HG02840 (cell line): Measurements from ENCODE around the gene YOD1.

ENCODE experiments used
- ATAC-seq: cut with Tn5 transposase; IDR thresholded peaks from one replicate; pipeline ENCODE4 v1.9.1; 2021; ENCODE audit warnings: mild to moderate bottlenecking, moderate library complexity, moderate number of reproducible peaks; ENCODE audit not compliant: unreplicated experiment, low FRiP score

YOD1 gene

DNA sequence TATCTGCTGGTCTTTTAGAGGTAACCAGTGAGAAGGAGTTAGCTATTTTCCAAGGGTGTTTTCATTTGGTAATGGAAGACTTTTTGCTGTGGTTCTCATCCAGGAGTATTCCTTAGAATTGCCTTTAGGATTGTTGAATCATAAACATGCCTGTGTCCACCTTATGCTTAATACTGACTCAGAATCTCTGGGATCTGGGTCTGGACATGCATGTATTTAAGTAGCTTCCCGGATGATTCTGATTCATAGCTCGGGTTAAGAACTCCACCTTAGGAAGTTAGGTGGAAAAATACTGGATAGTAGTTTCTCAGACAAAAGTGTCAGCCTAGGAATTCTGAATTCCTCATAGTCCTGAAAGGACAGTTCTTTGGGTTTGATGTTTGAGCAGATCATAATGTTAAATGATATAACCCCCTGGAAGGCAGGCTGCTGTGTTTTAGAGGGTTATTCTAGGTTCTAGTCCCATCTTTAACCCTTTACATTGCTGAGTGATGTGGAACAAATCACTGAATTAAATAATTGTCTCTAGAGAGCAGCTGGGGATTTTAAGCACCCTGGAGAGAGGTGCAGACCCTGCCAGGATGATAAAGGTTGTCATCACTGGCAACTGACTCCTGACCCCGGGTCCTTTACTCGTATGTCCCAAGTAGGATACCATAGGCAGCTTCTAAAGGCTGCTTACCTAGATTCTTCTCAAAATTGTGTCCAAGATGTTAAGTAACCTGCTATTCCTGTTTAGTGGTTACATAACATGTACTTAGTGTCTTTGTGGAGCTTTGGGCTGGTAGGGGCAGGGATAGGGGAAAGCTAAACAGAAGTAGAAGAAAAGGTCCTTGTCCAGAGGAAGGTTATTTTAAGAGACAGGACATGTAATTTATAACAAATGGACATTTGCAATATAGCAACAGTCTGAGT, 23.2 kb upstream of the YOD1 start:
- no peak for ATAC-seq

DNA sequence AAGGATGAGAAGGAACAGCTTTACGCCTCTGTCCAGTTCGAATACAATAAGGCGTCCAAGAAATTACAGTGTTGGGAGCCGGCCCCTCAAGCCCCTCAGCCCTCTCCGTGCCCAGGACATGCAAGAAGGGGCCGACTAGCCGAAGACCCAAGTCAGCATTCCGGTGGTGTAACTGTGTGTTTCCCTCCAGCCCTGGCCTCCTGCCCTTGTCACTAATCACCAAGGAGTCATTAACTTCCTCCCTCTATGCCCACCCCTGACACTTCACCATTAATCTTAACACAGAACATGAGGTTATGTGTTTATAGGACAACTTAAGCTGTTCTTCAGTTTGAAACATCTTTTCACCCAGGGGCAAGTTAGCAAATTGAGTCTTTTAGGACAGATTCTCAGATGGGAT, 21.2 kb upstream of the YOD1 start:
- no peak for ATAC-seq

DNA sequence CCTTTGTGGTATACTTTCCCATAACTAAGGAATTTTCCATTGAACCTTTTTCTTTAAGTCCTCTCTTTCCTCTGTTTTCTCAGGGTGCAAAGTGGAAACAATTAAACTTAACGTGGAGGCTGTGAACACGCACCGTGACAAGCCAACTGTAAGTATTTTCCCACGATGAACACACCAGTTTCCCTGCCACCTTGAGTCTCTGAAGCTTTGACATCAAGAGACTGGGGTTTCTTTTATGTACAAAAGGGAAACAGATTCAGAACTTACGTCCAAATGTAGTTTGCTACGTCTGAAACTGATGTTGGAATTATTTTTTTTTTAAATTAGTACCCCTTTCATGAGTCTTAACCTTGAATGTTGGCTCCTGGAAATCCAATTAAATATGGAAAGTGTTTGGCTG, 20.4 kb upstream of the YOD1 start:
- ATAC-seq, result no peak

DNA sequence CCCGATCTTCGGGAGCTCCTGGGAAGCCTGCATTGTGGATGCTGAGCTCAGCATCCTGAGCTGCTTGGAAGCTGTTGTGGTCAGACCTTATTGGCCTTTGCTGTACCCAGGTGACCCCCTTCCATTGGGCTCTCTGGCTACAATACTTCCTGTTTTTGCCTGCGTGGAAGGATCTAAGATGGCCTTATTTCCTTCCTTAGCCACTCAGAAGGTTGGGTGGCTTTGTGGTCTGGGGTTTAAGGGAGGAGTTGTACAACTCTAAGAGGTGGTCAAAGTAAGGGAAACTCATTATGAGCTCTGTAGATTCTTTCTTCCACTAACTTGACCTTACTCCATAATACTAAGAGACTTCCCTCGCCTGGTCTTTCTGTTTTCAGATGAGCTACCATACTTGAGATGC, 19.8 kb upstream of the YOD1 start:
- no peak for ATAC-seq

DNA sequence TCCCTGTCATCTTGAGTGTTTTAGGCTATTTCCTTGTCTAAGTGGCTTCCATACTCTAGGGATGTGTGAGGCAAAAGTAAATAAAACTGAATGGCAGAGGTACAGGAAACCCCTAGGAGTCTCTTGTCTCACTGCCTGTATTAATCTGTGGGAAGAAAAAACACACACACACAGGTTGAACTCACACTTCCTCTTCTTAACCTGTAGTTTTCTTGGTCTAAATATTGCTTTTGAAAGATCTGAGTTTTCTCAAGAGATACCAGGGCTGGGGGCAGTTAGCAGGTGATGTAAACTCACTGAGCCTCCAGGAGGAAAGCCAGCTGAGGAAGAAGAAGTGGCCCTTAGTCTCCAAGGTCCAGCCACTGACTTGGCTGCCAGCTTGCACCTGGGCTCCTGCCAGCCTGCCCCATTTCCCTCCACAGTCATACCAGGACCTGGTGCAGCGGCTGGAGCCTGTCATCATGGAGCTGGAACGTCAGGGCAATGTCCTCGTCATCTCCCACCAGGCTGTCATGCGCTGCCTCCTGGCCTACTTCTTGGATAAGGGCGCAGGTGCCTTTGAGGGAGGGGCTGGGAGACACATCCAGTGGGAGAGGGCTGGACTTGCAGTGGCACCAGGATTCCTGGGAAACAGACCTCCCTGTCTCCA, 19.0 kb upstream of the YOD1 start:
- ATAC-seq, result no peak

DNA sequence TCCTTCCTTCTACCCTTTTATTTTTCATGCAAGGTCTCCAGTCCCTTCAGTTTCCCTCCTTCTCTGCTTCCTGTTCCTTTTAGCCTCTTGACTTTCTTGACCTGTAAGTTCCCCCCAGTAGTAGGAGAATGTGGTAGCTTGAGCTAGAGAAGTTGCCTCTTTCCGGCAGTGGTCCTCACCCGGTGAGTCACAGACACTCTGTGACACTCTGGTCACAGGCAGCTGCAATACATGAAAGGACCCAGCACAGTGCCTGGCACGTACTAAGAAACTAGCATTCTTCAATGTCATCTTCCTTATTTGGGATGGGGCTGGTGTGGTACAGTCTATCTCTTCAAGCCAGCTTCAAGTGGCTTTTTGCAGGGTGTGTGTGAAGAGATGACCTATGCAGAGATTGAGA, 18.1 kb upstream of the YOD1 start:
- ATAC-seq, result no peak

DNA sequence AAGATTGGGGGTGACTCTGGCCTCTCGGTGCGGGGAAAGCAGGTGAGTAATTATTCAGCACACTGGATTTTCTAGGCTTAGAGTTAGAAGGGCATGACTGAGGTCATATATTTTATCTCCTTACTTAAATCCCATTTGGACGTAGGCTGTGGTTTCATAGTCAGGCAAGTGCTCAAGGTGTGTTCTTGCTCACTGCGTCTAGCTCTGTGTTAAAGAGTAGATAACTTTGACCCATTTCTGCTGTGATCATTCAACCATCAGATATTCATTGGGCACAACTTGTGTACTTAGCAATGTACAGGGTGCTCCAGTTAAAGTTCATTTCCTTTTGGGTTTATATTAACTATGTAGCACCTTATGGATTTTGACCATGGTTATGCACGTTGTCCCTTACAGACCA, 16.7 kb upstream of the YOD1 start:
- no peak for ATAC-seq

DNA sequence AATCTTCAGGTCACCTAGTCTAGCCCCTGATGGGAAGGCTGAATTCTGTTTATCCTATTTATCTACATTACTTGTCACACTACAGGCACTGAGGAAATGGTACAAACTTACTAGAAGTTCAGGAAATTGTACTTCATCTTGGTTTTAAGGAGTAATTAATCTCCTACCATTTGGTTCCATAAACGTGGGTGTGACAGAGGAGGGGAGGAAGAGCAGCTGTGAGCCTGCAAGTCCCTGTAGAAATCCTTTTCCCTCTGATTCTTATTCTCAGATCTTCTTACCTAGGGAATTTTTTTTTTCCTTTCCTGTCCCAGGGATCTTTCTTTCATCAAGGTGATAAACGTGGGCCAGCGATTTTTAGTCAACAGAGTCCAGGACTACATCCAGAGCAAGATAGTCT, 16.2 kb upstream of the YOD1 start:
- no peak for ATAC-seq

DNA sequence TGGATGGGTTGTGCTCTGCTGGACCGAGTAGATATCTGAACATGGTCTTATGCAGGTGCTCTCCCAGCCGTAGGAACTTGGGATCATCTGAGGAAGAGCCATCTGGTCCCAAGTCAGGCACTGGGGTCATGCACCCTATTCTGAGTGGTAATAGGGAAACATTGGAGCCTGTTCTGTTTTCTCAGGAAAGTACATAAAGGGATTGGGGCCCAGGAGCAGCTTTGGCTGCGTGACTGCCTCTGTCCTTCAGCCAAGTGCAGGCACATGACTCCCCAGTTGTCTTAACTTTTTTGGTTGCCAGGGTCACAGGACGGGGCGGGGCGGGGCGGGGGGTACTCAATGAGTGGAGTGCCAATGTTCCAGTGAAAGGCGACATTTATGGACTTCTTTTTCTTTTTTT, 13.6 kb upstream of the YOD1 start:
- no peak for ATAC-seq

DNA sequence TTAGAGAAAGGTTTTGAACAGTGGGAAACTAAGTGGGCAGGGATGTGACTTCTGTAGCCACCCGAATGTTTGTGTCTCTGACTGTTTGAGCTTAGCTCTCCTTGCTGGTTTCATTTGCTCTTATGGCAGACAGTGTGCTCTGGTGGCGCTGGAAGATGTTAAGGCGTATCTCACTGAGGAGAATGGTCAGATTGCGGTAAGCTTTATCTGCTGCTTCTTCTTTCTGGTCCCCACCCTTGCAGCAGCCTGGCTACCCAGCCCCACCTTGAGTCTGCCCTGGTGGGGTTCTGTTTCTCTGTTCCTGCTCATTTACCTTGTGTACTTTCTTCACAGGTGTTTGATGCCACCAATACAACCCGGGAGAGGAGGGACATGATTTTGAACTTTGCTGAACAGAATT, 12.0 kb upstream of the YOD1 start:
- ATAC-seq, result no peak

DNA sequence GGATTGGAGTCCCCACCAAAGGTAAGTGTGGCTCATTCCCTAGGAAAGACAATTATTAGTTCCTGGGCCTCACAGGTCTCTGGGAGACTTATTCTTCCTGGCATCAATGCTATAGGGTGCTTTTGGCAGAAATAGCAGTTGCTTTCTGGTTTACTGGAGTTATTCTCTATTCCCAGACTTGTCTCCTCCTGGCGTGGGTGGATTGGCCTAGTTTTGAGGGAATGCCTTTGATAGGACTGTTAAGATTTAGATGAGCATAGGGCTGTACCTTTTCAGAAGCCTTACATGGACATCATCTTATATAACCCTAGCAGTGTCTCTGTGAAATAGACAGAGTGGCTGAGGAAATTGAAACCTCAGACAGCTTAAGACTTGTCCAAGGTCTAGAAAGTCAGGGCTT, 11.1 kb upstream of the YOD1 start:
- ATAC-seq, result no peak

DNA sequence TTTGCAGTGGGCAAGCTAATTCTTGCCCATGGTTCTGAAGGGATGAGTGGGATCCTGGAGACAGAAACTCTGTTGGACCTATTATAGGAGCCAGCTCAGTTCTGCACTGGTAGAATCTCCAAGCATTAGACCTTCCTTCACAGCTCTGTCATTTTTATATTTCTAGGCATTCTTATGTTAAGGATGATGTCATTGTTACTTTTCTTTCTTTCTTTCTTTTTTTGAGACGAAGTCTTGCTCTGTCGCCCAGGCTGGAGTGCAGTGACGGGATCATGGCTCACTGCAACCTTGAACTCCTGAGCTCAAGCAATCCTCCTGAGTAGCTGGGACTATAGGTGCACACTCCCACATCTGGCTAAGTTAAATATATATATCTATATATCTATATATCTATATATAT, 9.6 kb upstream of the YOD1 start:
- no peak for ATAC-seq

DNA sequence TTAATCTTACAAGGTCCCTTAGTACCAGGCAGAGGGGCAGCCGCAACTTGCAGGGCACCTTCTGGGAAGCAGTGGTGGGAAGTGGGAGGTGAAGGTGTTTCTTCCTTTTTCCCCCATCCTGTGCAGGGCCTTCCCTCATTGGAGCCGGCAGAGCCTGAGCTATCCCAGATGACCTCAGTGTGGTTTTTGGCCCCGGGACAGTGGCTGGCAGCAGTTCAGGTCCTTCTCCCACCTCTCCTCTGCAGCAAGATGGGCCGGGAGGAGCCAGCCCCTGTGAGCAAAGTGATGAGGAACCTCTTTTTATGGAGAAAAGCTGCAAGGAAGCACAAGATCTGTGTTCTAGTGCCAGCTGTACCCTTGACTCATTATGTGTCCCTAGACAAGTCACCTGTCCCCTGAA, 8.9 kb upstream of the YOD1 start:
- no peak for ATAC-seq

DNA sequence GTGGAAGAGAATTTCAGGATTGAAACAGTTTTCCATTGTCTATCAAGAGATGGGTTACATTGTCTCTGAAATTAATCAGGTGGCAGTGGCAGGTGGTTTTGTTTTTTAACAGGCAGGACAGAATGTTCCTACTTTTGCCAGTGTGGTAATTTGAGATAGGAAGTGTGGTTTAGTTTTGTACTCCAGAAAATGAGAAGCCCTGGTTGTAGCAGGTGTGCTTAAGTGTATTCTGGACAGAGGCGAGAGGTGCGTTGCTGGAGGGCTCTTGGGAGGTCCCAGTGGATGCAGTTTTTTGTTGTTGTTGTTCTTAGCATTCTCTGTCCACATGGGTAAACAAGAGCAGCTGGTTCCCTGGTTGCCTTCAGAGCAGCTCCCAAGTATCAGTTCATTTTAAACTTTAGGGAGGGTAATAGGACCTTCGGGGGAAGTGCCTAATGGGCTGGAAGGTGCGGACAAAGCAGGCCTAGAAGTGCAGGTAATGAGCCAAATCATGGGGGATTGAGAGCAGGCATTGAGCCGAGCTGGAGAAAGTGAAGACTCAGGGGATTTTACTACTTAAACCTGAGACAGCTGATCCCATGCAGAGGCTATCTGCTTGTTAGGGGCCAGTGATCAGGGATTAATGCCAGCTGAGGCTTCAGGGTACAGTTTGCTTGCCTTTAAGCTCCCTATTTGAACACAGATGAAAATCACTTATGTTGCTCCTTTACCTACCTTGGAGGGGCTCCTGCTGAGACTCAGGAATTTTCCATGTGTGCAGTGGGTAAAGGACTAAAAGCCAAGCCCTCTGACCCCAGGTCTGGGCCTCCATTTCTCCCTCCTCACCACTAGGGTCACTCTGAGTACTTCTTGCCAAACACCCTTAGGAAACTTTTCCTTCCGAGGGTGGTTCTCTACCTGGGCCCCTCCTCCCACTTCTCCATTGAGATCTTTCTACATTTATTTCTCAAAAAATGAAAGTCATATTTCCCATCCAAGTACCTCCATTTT, 8.2 kb upstream of the YOD1 start:
- no peak for ATAC-seq

DNA sequence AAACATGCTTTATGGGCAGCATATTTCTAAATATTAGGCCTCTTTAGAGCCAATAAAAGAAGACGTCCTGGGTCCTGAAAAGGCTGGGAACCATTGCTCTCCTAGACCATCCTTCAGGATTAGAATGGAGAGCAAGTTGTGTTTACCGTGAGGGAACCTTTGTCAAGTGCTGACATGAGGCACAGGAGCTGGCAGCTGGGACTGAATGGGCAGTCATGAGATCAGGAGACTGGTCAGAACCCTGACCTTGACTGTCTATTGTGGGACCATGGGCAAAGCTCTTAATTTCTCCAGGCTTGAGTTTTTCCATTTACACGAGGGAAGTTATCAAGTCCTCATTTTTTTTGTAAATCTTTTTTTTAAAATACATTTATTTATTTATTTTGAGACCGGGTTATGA, 7.2 kb upstream of the YOD1 start:
- ATAC-seq, result no peak

DNA sequence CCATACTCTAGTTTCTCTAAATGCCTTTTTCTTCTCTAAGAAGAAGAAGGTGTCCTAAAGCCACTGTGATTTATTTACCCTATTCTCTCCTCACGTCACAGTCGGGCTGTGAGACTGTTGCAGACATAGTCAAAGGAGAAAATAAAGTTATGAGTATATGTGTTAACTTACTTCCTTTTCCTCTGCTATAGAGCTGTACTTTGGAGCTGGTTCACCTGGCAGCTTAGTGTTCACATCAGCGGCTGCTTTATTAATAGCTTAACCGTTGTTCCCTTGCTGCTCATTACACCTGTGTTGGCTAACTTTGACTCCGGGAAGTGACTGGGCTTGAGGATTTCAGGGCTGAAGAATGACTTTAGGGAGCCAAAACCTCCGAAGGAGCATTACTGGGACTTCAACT, 5.7 kb upstream of the YOD1 start:
- ATAC-seq, result no peak

DNA sequence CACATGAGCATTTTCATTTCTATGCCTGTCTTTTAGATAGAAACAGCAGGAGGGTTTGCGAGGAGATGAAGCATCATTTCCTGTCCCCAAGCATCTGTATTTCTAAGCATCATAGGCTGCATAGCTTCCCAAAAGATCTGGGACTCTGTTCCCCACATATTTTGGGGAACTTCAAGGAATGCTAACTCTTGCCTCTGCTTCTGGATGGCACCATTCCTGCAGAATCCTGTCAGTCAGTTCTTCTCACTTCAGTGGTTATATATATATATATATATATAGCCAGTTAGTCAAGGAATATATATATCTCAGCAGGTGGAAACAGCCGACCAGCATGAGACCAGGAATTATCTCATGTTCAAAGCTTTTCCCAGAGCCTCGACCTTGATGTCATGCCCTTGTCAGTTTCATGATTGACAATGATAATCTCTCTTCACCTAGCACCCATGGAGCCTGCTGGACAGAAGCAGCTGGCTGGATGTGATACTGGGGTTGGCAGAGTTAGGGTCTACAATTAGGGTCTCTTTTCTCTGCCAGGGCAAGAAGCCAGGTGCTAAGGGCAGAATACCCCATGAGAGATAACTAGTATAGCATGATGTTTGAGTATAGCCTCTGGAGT, 4.5 kb upstream of the YOD1 start:
- no peak for ATAC-seq

DNA sequence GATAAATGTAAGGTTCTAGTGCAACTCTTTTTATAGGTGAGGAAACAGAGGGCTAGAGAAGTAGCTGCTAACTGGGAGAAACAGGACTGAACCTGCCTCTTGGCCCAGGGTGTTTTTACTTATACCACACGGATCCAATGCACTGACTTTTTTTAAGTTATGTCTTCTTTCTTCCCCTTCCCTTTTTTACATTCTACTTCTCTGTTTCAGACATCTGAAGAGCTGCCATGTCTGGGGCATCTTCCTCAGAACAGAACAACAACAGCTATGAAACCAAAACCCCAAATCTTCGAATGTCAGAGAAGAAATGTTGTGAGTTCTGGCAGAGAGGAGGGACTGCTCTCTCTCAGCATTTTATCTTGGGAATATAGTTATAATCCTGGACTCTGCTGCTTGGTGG, 3.5 kb upstream of the YOD1 start:
- ATAC-seq, result no peak

DNA sequence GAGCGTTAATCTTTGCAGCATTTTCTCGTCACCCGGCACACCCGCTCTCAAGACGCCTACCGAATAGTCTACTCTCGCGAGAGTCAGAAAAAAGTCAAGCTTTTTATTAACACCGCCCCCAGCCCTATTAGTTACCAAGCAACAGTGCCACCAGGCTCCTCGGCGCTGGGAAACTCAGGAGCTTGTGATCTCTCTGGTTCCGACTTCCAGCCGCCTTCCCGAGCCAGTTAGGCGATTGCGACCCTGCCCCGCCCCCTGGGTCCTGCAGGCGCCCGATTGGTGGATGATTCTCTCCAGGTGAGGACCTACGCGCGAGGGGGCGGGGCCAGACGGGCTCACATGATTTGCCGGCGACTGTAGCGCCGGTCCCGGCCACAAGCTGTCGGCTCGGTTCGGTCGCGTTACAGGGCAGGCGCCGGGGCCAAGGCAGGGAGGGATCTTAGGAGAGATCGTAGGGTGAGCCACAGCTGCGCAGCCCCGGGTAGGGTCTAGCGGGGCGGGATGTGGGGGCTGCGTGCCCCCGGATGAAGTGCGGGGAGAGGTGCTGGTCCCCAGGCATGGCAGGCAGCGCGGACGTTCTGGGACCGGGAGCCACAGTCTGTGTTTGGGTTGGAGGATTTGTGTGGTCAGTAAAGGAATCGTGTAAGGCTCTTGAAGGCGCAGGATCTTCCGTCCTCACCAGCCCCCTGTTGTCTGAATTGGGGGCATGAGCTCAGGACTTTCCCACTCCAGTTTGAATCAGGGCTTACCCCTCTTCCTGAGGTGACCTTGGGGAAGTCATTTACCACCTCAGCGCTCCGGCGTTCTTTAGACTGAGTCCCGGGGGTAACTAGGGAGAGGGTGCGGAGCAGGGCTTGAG, 2.1 kb upstream of the YOD1 start, which contains the start of gene PFKFB2:
Gene PFKFB2 (plus strand): TSS at position 365 of the 859 bp plus-strand sequence. CDS start 1,443 bp downstream, outside the sequence.
- ATAC-seq, result peak; percentile 72
